AG09309 (cell line): Measurements from ENCODE around the gene NLE1.
"Not testable (repeated sequence)": the region's sequence is repeated elsewhere in the genome, so short reads cannot be mapped to it uniquely, and the experiment has no call there.

Experiments used
- DNase-seq: peaks from one replicate; pipeline ENCODE4 v3.0.0-alpha.2; 2010; ENCODE audit warnings: low read depth
- H3K4me3 ChIP-seq: 2 replicates; pipeline ENCODE4 v1.5.1; 2011; ENCODE audit warnings: mild to moderate bottlenecking, low read depth, low read length, moderate library complexity; ENCODE audit not compliant: control insufficient read depth
- TF ChIP-seq, protein P1 (sequence below): IDR thresholded peaks from 2 replicates; pipeline ENCODE4 v1.5.1; 2011; ENCODE audit warnings: mild to moderate bottlenecking, low read depth, low read length, inconsistent platforms; ENCODE audit not compliant: insufficient read depth, control insufficient read depth; ENCODE audit errors: missing control alignments

NLE1 gene

GRCh38 chr17:35154196-35155165 is 12.4 kb upstream of the NLE1 start:
- H3K4me3 ChIP-seq = no peak overlapping the region
- TF ChIP-seq, protein P1, sequence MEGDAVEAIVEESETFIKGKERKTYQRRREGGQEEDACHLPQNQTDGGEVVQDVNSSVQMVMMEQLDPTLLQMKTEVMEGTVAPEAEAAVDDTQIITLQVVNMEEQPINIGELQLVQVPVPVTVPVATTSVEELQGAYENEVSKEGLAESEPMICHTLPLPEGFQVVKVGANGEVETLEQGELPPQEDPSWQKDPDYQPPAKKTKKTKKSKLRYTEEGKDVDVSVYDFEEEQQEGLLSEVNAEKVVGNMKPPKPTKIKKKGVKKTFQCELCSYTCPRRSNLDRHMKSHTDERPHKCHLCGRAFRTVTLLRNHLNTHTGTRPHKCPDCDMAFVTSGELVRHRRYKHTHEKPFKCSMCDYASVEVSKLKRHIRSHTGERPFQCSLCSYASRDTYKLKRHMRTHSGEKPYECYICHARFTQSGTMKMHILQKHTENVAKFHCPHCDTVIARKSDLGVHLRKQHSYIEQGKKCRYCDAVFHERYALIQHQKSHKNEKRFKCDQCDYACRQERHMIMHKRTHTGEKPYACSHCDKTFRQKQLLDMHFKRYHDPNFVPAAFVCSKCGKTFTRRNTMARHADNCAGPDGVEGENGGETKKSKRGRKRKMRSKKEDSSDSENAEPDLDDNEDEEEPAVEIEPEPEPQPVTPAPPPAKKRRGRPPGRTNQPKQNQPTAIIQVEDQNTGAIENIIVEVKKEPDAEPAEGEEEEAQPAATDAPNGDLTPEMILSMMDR = no peak
- DNase-seq = no peak

- no peak for DNase-seq
- TF ChIP-seq, protein P1 = no peak
Measured at GRCh38 chr17:35152421-35153140, 10.5 kb upstream of the NLE1 start.

GRCh38 chr17:35151080-35151479 is 9.0 kb upstream of the NLE1 start:
- not testable (repeated sequence) for DNase-seq, H3K4me3 ChIP-seq

More at GRCh38 chr17:35152421-35153140, 10.5 kb upstream of the NLE1 start:
- no peak overlapping the region for H3K4me3 ChIP-seq

GRCh38 chr17:35149941-35150340 is 7.8 kb upstream of the NLE1 start:
- TF ChIP-seq, protein P1 = no peak
- H3K4me3 ChIP-seq = no peak overlapping the region
- DNase-seq = no peak

- no peak overlapping the region for H3K4me3 ChIP-seq
- DNase-seq = no peak
- TF ChIP-seq, protein P1 = no peak
Measured at GRCh38 chr17:35148144-35148543, 6.0 kb upstream of the NLE1 start.

DNA sequence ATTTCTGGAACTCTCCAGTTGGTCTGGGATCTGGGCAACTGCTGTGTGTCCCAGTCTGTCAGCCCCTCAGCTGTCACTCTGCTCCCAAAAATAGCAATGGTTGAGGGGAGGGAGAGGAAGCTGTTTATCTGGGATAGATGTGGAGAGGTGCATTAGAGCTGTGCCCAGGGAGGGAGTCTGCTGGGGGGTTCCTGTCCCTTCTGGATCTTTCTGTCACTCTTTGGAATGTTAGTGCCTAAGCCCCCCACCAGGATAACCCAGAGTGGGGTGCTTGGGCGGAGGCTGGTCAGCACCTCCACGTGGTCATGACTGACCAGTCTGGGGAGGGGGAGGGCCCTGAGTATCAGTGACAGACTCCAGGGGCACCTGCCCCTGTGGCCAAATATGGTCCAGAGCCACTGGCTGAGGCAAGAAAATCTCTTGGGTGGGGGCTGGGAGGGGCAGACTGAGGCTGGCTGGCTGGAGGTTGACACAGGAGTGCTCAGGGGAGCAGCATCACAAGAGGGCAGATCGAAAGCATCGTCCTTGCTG is 5.3 kb upstream of the NLE1 start, which contains the start of gene UNC45B:
UNC45B (plus strand) TSS at position 443 of the 531 bp plus-strand sequence. CDS start 447 bp downstream, outside the sequence.
- TF ChIP-seq, protein P1 = no peak
- no peak for DNase-seq
- no peak within 1 kb of the TSS for H3K4me3 ChIP-seq

GRCh38 chr17:35146214-35146833 is 4.2 kb upstream of the NLE1 start:
- DNase-seq = no peak

More at GRCh38 chr17:35146214-35146833, 4.2 kb upstream of the NLE1 start:
- no peak overlapping the region for H3K4me3 ChIP-seq
- TF ChIP-seq, protein P1 = no peak
